Pancreas (tissue), 10 donors: ENCODE data around the gene RUFY3. TPM values are rescaled to one million over a fixed set of nuclear protein-coding genes. Genes with fewer than 3 reads are reported as not detected.
A peak's percentile ranks its signal among the peaks of the same experiment; 100 is the strongest.
"Not testable (repeated sequence)": the region's sequence is repeated elsewhere in the genome, so short reads cannot be mapped to it uniquely, and the experiment has no call there.

Experiments used
- ATAC-seq, 4 donors: fragments of 200-7000 bp; cut with Tn5 transposase; one replicate each; pipeline versions ENCODE4 v1.8.0 to v1.9.1; 2020; ENCODE audit warnings: mild to moderate bottlenecking in 4 of 4, moderate library complexity in 4 of 4
- DNase-seq, 6 donors: peaks; one replicate each; pipeline ENCODE4 v3.0.0-alpha.2; 2020
- FAIRE-seq: peaks from 2 replicates; lab custom pipeline; 2012; peaks lifted over from hg19 to GRCh38; lab: Jason Lieb, UNC
- H3K27ac ChIP-seq, 4 donors: fragments of 200-600 bp; sonication (generic); 1 replicate in 3 of 4; 2 replicates in 1 of 4; pipeline versions ENCODE4 v1.5.0 to v1.8.0; 2020
- H3K27me3 ChIP-seq, 4 donors: fragments of 200-600 bp; one replicate each; pipeline ENCODE4 v1.8.0; 2021
- H3K36me3 ChIP-seq, 3 donors: fragments of 200-600 bp; sonication (generic) in 1 of 3; one replicate each; pipeline versions ENCODE4 v1.5.0 to v1.8.0; 2020 to 2021
- H3K4me1 ChIP-seq, 3 donors: fragments of 200-600 bp; one replicate each; pipeline ENCODE4 v1.8.0; 2021
- H3K4me3 ChIP-seq, 4 donors: fragments of 200-600 bp; sonication (generic) in 2 of 4; one replicate each; pipeline versions ENCODE4 v1.5.0 to v1.8.0; 2020 to 2021
- H3K9me3 ChIP-seq, 4 donors: fragments of 200-600 bp; one replicate each; pipeline ENCODE4 v1.8.0; 2021
- CTCF ChIP-seq, 4 donors: fragments of 200-600 bp; sonication (generic) in 3 of 4; IDR thresholded peaks; one replicate each; pipeline versions ENCODE4 v1.5.0 to v1.8.0; 2021; ENCODE audit warnings: antibody characterized with exemption in 4 of 4
- WGBS, 2 donors: extraction: QIAGEN DNeasy Blood & Tissue Kit; methylation state at CpG; one replicate each; pipeline ENCODE4 v1.1.7; 2013; 5-methylcytosine and 5-hydroxymethylcytosine counted together
- intact Hi-C, 3 donors: fragments of 100-400 bp; cut with DNase I; formaldehyde crosslinking; loops; one replicate each; pipeline versions ENCODE4 v1.11.1 to v1.14.2; 2022
- polyA plus RNA-seq, 2 donors: library from polyadenylated mRNA; stranded (reverse); fragments of 200-250 nt; gene quantifications; one replicate each; pipeline ENCODE4 v1.2.3, GENCODE V29; 2013
- total RNA-seq, 6 donors: library from RNA; stranded (reverse); fragmentation: NEBNext Ultra II Directional in 4 of 6; extraction: Animal tissue kit (Norgen Biotek cat#: 25700) in 4 of 6; gene quantifications; one replicate each; pipeline versions ENCODE4 v1.2.1 to v1.2.4, GENCODE V29; 2021 to 2023
- donor health status: healthy with polysubstance abuse.
- donor health status: DM: no; HTN: no; CAD: no; lungs with moderate emphysema.
- donor health status: DM: no; HTN: no; CAD: no.
- donor health status: control.
- donor health status: control.
- donor health status: Bipolar disorder and iron deficiency.
- donor health status: DM: yes; HTN: yes; CAD: no.
- donor health status: DM: no; HTN: no; CAD: no.
- donor health status: DM: no; HTN: no; CAD: no.
- donor health status: DM: yes; HTN: yes; CAD: no.

Gene RUFY3
- total and polyA plus RNA-seq, 8 donors: 18.3 to 42.1 (median 22.0) TPM

- 1 to 2% methylated on average over 5 of the region's 5 CpGs for WGBS, 2 donors
- no peaks in the 10 kb centered on the region for H3K27me3 ChIP-seq
- H3K27ac ChIP-seq: peak overlapping the region; percentile 29 to 85 (median 70)
- H3K36me3 ChIP-seq: no peaks in the 10 kb centered on the region
- H3K4me3 ChIP-seq: peak overlapping the region in 3 of 4 donors; percentile 11 to 37 (median 34)
- FAIRE-seq (peak; percentile 65), DNase-seq (peak in 1 of 6 donors; percentile 21), ATAC-seq (peak; percentile 78 to 94 (median 91))
- intact Hi-C loops: no loop called here
- TF ChIP-seq CTCF (IDR thresholded peaks at IDR 0.05): no peak
- no peaks in the 10 kb centered on the region for H3K9me3 ChIP-seq
- H3K4me1 ChIP-seq: peaks cover 0 to 18% (median 4%) of the 10 kb centered on the region in 3 donors
Observed at GRCh38 chr4:70734168-70734954, 12.6 kb downstream of the RUFY3 start.

GRCh38 chr4:70734971-70735370 lies 13.2 kb downstream of the RUFY3 start:
- no peak for FAIRE-seq

GRCh38 chr4:70735915-70736314 lies 14.2 kb downstream of the RUFY3 start:
- intact Hi-C loops, H3K36me3 ChIP-seq, H3K4me3 ChIP-seq, H3K27me3 ChIP-seq, H3K9me3 ChIP-seq, DNase-seq: not testable (repeated sequence)
- Histone ChIP-seq H3K27ac (peak overlapping the region in 1 of 4 donors; percentile 75), H3K4me1 (peaks cover 0 to 21% (median 11%) of the 10 kb centered on the region in 3 donors)
- peak in 3 of 4 donors; percentile 41 to 65 (median 41) for ATAC-seq
- TF ChIP-seq CTCF (IDR thresholded peaks at IDR 0.05): peak in 1 of 4 donors; percentile 13
- FAIRE-seq: peak; percentile 13
- WGBS, 2 donors: 60 to 61% methylated on average over 2 of the region's 2 CpGs

More at GRCh38 chr4:70734971-70735370, 13.2 kb downstream of the RUFY3 start:
- H3K4me3 ChIP-seq: peak overlapping the region in 3 of 4 donors; percentile 11 to 37 (median 34)
- TF ChIP-seq CTCF (IDR thresholded peaks at IDR 0.05): no peak
- ATAC-seq: peak; percentile 21 to 38 (median 30)
- H3K27me3 ChIP-seq: no peaks in the 10 kb centered on the region
- intact Hi-C loops: no loop called here
- DNase-seq: no peak
- no peaks in the 10 kb centered on the region for H3K36me3 ChIP-seq
- H3K27ac ChIP-seq: peak overlapping the region; percentile 29 to 85 (median 70)
- 2% methylated on average over 3 of the region's 3 CpGs for WGBS, 2 donors
- peaks cover 0 to 21% (median 6%) of the 10 kb centered on the region in 3 donors for H3K4me1 ChIP-seq
- no peaks in the 10 kb centered on the region for H3K9me3 ChIP-seq

GRCh38 chr4:70737006-70737405 lies 15.2 kb downstream of the RUFY3 start:
- H3K4me1 ChIP-seq: peaks cover 0 to 21% (median 11%) of the 10 kb centered on the region in 3 donors
- no peak for ATAC-seq
- no peaks in the 10 kb centered on the region for H3K36me3 ChIP-seq
- no peak overlapping the region for H3K27ac ChIP-seq
- intact Hi-C loops: no loop called here
- no peak for FAIRE-seq
- H3K9me3 ChIP-seq: no peaks in the 10 kb centered on the region
- no peak overlapping the region for H3K4me3 ChIP-seq
- H3K27me3 ChIP-seq: no peaks in the 10 kb centered on the region
- 80 to 95% methylated on average over 1 of the region's 1 CpG for WGBS, 2 donors
- TF ChIP-seq CTCF (IDR thresholded peaks at IDR 0.05): no peak
- no peak for DNase-seq

GRCh38 chr4:70737409-70737808 lies 15.6 kb downstream of the RUFY3 start:
- Histone ChIP-seq H3K9me3 (no peaks in the 10 kb centered on the region), H3K27me3 (no peaks in the 10 kb centered on the region), H3K4me3 (no peak overlapping the region), H3K36me3 (no peaks in the 10 kb centered on the region), H3K27ac (no peak overlapping the region), H3K4me1 (peaks cover 0 to 21% (median 11%) of the 10 kb centered on the region in 3 donors)
- no peak for TF ChIP-seq CTCF (IDR thresholded peaks at IDR 0.05)
- no peak for DNase-seq
- FAIRE-seq: no peak
- WGBS, 2 donors: 87 to 90% methylated on average over 2 of the region's 2 CpGs
- ATAC-seq: no peak
- intact Hi-C loops: no loop called here
